HG03575 (cell line): Measurements from ENCODE around the gene MYLK4.

Source experiments
- ATAC-seq: cut with Tn5 transposase; IDR thresholded peaks from one replicate; pipeline ENCODE4 v1.9.1; 2021; ENCODE audit not compliant: unreplicated experiment, insufficient number of reproducible peaks, low FRiP score; ENCODE audit errors: extremely low read depth

The MYLK4 gene

GRCh38 chr6:2716936-2717700 is 33.6 kb downstream of the MYLK4 start:
- no peak for ATAC-seq

- no peak for ATAC-seq
These were observed 35.0 kb downstream of the MYLK4 start for GRCh38 chr6:2715737-2716136.

- no peak for ATAC-seq
These were observed 36.4 kb downstream of the MYLK4 start for GRCh38 chr6:2714111-2714895.

GRCh38 chr6:2713473-2714110 is 37.1 kb downstream of the MYLK4 start:
- no peak for ATAC-seq

- ATAC-seq = no peak
These were observed 38.6 kb downstream of the MYLK4 start for GRCh38 chr6:2712102-2712501.

GRCh38 chr6:2710412-2710811 is 40.3 kb downstream of the MYLK4 start:
- ATAC-seq = no peak

- ATAC-seq = no peak
These were observed 42.3 kb downstream of the MYLK4 start for GRCh38 chr6:2708456-2708855.

GRCh38 chr6:2706558-2706957 is 44.2 kb downstream of the MYLK4 start:
- no peak for ATAC-seq

GRCh38 chr6:2705256-2705655 is 45.5 kb downstream of the MYLK4 start:
- ATAC-seq = no peak

- ATAC-seq = no peak
These were observed 53.4 kb downstream of the MYLK4 start for GRCh38 chr6:2697291-2697690.

GRCh38 chr6:2695454-2696095 is 55.1 kb downstream of the MYLK4 start:
- no peak for ATAC-seq

- no peak for ATAC-seq
These were observed 57.5 kb downstream of the MYLK4 start for GRCh38 chr6:2693231-2693630.

- no peak for ATAC-seq
These were observed 62.2 kb downstream of the MYLK4 start for GRCh38 chr6:2688401-2689064.

- no peak for ATAC-seq
These were observed 63.3 kb downstream of the MYLK4 start for GRCh38 chr6:2687456-2687855.

- no peak for ATAC-seq
These were observed 64.2 kb downstream of the MYLK4 start for GRCh38 chr6:2686515-2686914.

GRCh38 chr6:2684766-2685754 is 65.7 kb downstream of the MYLK4 start:
- ATAC-seq = no peak

GRCh38 chr6:2684103-2684749 is 66.5 kb downstream of the MYLK4 start:
- no peak for ATAC-seq
